Measurements from ENCODE around the gene SLC4A2.
"Not testable (repeated sequence)": the region's sequence is repeated elsewhere in the genome, so short reads cannot be mapped to it uniquely, and the experiment has no call there.

The SLC4A2 gene

GRCh38 chr7:151026771-151027727 is 32.3 kb upstream of the SLC4A2 start:
- not testable (repeated sequence) for DNase-seq

GRCh38 chr7:151027728-151028130 is 31.7 kb upstream of the SLC4A2 start:
- not testable (repeated sequence) for DNase-seq

- peak; percentile 90 to 98 (median 92) for DNase-seq
Measured at GRCh38 chr7:151028131-151028947, 31.1 kb upstream of the SLC4A2 start, which contains the start of gene ABCB8. Gene ABCB8 (plus strand): TSS chr7:151028450. CDS start chr7:151028516, 66 bp downstream.

GRCh38 chr7:151028948-151029501 is 30.4 kb upstream of the SLC4A2 start:
- no peak for DNase-seq

- DNase-seq, result no peak
Measured at GRCh38 chr7:151031011-151031410, 28.4 kb upstream of the SLC4A2 start.

GRCh38 chr7:151032936-151033863 is 26.2 kb upstream of the SLC4A2 start:
- DNase-seq, result no peak

- DNase-seq, result no peak
Measured at GRCh38 chr7:151033864-151034249, 25.5 kb upstream of the SLC4A2 start.

GRCh38 chr7:151034312-151035025 is 24.9 kb upstream of the SLC4A2 start:
- DNase-seq, result no peak

- no peak for DNase-seq
Measured at GRCh38 chr7:151035026-151035717, 24.2 kb upstream of the SLC4A2 start.

- no peak for DNase-seq
Measured at GRCh38 chr7:151035902-151036301, 23.5 kb upstream of the SLC4A2 start.

- peak in 2 of 4 experiments; percentile 34 to 53 for DNase-seq
Measured at GRCh38 chr7:151038951-151039849, 20.2 kb upstream of the SLC4A2 start.

GRCh38 chr7:151039850-151040548 is 19.4 kb upstream of the SLC4A2 start:
- DNase-seq, result no peak

GRCh38 chr7:151040616-151041375 is 18.6 kb upstream of the SLC4A2 start:
- DNase-seq, result no peak

- not testable (repeated sequence) for DNase-seq
Measured at GRCh38 chr7:151043449-151043848, 15.9 kb upstream of the SLC4A2 start.

GRCh38 chr7:151043959-151044358 is 15.4 kb upstream of the SLC4A2 start:
- DNase-seq, result no peak

GRCh38 chr7:151045262-151045661 is 14.1 kb upstream of the SLC4A2 start:
- DNase-seq, result no peak

- DNase-seq, result no peak
Measured at GRCh38 chr7:151045967-151046366, 13.4 kb upstream of the SLC4A2 start.
